AG10803 (cell line): ENCODE measurements around the gene FLNA.

Source experiments
- DNase-seq: peaks from one replicate; pipeline ENCODE4 v3.0.0; 2010; ENCODE audit warnings: low read depth
- H3K4me3 ChIP-seq: 2 replicates; pipeline ENCODE4 v1.5.1; 2011; ENCODE audit warnings: mild to moderate bottlenecking, low read length, control low read depth
- TF ChIP-seq, protein P1 (sequence below): conservative IDR thresholded peaks from 2 replicates; pipeline ENCODE4 v1.5.1; 2011; ENCODE audit warnings: mild to moderate bottlenecking, low read length, control low read depth, inconsistent platforms

Gene FLNA

DNA sequence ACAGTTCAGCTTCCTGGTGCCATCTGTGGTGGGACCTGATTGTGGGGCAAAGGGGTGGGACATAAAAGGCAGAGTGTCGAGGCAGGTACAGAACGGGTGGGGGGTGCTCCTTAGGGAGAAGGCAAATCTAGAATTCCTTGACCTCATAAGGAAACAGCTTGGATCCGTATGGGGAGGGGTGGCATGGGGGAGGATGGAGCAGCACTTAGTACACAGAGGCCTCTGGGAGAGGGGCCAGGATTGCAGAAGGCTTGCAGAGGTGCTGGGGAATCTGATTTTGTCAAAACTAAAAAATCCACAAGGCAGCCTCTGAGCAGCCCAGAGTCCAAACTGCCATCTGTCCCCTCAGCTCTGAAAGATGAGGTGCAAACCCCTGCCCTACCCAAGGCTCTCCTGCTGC lies 2.3 kb upstream of the FLNA start:
- no peak overlapping the region for H3K4me3 ChIP-seq
- peak; percentile 26 for DNase-seq
- TF ChIP-seq, protein P1, sequence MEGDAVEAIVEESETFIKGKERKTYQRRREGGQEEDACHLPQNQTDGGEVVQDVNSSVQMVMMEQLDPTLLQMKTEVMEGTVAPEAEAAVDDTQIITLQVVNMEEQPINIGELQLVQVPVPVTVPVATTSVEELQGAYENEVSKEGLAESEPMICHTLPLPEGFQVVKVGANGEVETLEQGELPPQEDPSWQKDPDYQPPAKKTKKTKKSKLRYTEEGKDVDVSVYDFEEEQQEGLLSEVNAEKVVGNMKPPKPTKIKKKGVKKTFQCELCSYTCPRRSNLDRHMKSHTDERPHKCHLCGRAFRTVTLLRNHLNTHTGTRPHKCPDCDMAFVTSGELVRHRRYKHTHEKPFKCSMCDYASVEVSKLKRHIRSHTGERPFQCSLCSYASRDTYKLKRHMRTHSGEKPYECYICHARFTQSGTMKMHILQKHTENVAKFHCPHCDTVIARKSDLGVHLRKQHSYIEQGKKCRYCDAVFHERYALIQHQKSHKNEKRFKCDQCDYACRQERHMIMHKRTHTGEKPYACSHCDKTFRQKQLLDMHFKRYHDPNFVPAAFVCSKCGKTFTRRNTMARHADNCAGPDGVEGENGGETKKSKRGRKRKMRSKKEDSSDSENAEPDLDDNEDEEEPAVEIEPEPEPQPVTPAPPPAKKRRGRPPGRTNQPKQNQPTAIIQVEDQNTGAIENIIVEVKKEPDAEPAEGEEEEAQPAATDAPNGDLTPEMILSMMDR = no peak

DNA sequence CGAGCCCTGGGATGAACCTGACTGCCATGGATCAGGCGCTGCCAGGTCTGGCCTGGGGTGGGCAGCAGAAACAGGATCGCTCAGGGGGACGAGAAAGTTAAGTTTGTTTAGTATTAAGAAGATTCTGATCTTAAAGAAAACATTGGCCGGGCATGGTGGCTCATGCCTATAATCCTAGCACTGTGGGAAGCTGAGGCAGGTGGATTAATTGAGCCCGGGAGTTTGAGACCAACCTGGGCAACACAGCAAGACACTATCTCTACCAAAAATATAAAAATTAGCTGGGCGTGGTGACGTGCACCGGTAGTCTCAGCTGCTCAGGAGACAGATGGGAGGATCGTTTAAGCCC lies 696 bp upstream of the FLNA start:
- TF ChIP-seq, protein P1 = no peak
- DNase-seq = no peak
- peak overlapping the region; percentile 56 for H3K4me3 ChIP-seq

DNA sequence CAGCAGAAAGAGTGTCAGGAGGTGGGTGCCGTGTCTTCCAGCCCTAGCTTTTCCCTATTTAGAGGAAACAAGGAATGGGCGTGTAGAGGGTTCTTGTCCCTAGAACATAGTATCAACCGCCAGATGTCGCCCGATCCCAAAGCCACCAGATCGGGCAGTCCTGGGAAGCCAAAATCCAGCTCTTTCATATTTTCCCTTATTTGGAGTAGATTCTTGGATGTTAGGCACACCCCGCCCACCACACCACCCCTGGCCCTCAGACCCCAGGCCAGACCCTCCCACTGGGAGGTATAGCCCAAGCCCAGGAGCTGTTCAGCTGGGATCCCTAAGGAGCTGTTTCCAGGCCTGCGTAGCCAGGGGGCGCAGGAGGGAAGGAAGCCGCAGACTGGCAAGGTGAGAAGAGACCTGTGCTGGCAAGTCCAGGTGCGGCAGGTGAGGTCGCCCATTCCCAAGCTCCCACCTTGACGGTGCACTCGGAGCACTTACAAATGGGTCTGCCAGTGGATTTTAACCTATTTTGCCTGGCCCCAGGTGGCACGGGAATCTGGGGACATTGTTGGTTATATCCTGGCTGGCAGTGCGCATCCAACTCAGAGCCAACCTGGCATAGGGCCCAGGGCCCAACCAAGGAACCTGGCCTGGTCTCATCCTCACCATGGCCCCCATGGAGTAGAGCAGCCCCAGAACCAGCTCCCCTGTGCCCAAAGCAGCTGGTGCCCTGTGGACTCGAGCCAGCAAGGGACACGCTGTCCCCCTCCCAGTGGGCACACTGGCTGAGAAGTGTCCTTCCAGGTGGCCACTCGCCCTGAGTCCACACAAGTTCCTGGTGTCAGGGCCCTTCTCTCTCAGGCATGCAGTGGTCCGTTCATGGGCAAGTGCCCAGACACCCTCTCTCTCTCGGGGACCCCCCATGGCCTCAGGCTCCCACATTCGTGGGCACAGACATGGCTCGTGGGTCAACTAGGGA lies 811 bp downstream of the FLNA start:
- DNase-seq = peak; percentile 84
- H3K4me3 ChIP-seq = peak overlapping the region; percentile 78
- TF ChIP-seq, protein P1 = peak; percentile 44

DNA sequence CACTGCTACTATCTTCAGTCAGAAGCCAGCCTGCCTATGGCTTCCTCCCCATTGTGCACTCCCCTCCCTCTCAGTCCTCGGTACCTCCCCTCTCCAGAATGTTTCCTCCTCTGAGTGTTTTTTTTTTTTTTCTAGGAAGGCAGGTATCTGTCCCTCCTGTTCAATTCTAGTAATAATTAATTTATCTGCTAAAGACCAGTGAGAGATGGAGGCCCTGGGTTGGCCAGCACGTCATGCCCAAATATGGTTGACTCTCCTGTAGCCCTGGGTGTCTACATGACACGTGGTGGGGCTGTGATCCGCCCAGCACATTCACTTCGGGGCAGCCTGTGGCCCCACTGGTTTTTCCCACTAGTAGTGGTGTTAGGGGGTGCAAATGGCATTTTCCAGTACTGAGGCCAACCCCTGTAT lies 1.8 kb downstream of the FLNA start:
- TF ChIP-seq, protein P1 = no peak
- DNase-seq = peak; percentile 54
- H3K4me3 ChIP-seq = peak overlapping the region; percentile 78

DNA sequence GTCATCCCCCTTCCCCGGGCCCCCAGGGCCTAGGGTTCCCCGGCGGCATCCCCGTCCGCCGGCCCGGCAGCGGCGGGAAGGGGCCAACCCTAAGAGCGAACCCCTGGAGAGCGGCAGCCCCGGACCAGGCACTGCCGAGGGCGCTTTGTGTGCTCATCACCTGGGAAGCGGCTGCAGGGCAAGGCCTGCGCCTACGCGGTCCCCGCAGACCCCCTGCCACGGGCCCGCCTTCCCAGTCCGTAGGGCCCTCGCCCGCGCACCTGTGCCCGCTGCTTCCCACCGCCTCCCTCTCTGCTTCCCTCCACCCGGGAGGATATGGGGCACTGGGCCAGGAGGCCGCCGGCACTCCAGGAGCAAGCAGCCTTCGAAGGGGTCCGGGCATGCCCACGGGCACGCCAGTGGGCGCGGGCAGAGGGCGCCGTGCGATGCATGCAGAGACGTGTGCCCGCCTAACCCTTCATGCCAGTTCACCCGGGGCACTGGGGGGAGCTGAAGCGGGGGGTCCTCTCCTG lies 2.6 kb downstream of the FLNA start:
- TF ChIP-seq, protein P1 = no peak
- H3K4me3 ChIP-seq = peak overlapping the region; percentile 78
- DNase-seq = no peak

DNA sequence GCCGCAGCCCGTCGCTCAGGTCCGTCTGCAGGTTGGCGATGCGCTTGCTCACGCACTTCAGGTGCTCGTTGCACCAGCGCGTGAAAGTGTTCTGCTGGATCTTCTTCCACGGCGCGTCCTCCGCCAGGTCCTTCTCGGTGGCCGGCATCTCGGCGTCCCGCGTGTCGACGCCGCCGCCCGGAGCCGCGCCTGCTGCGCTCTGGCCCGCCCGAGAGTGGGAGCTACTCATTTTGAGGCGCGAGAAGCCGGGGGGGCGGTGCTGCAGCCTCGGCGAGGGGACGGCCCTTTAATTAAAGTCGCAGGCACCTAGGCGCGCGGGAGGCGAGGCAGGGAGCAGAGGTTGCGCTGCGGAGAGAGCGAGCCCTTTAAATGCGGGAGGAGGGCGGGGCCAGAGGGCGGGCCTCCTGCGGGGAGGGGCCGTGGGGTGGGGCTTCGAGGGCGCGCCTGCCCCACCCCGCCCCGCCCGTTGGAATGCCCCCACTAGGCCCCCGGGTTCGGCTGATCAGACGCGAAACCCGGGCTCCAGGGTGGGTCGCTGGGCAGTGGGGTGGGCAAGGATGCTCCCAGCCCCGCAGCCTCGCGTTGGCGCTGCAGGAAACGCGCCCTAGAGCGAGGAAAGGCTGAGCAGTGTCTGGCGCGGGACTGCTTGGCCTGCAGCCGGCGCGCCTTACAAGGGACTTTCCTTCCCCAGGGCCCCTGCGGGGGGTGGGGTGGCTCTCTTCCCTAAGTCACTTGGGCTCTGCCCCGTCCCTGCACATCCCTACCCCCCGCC lies 3.2 kb downstream of the FLNA start:
- DNase-seq = peak; percentile 94
- TF ChIP-seq, protein P1 = no peak
- H3K4me3 ChIP-seq = peak overlapping the region; percentile 86
